HEK293T (cell line): ENCODE measurements around the gene BIRC3.

ENCODE experiments used
- CTCF ChIA-PET: fragments of 350-600 bp; formaldehyde crosslinking; extraction: SDS; loops from one replicate; lab custom pipeline; 2021; ENCODE audit warnings: antibody characterized with exemption, inconsistent platforms; lab: Yijun Ruan, JAX
- POLR2A ChIA-PET: fragments of 350-600 bp; formaldehyde crosslinking; extraction: SDS; loops from one replicate; lab custom pipeline; 2020; ENCODE audit warnings: antibody characterized with exemption, inconsistent platforms; lab: Yijun Ruan, JAX
- DNase-seq: peaks from one replicate; pipeline ENCODE4 v3.0.0; 2012; ENCODE audit warnings: mixed read lengths; ENCODE audit errors: extremely low spot score
- ARNT ChIP-seq: fragments of 450-650 bp; IDR thresholded peaks from 2 replicates; pipeline ENCODE4 v1.6.1; 2017; ENCODE audit warnings: mild to moderate bottlenecking
- BHLHE40 ChIP-seq: fragments of 450-650 bp; IDR thresholded peaks from 2 replicates; pipeline ENCODE4 v1.6.1; 2016; ENCODE audit warnings: mild to moderate bottlenecking, moderate library complexity, borderline replicate concordance
- CTBP1 ChIP-seq: fragments of 450-650 bp; IDR thresholded peaks from 2 replicates; pipeline ENCODE4 v1.6.1; 2016; ENCODE audit warnings: borderline replicate concordance
- ELF4 ChIP-seq: fragments of 450-650 bp; IDR thresholded peaks from 2 replicates; pipeline ENCODE4 v1.6.1; 2017; ENCODE audit warnings: antibody characterized with exemption
- FOXA1 ChIP-seq: fragments of 450-650 bp; IDR thresholded peaks from 2 replicates; pipeline ENCODE4 v1.6.1; 2016; ENCODE audit warnings: mild to moderate bottlenecking
- FOXK2 ChIP-seq: fragments of 450-650 bp; IDR thresholded peaks from 2 replicates; pipeline ENCODE4 v1.6.1; 2016; ENCODE audit warnings: mild to moderate bottlenecking
- FOXM1 ChIP-seq: fragments of 450-650 bp; IDR thresholded peaks from 2 replicates; pipeline ENCODE4 v1.6.1; 2017; ENCODE audit warnings: mild to moderate bottlenecking, borderline replicate concordance
- HDGF ChIP-seq: fragments of 450-650 bp; IDR thresholded peaks from 2 replicates; pipeline ENCODE4 v1.6.1; 2017; ENCODE audit warnings: antibody characterized with exemption, borderline replicate concordance
- L3MBTL2 ChIP-seq: fragments of 450-650 bp; conservative IDR thresholded peaks from 2 replicates; pipeline ENCODE4 v1.6.1; 2016; ENCODE audit warnings: mild to moderate bottlenecking
- LEF1 ChIP-seq: fragments of 450-650 bp; IDR thresholded peaks from 2 replicates; pipeline ENCODE4 v1.6.1; 2017; ENCODE audit warnings: mild to moderate bottlenecking, borderline replicate concordance
- NFRKB ChIP-seq: fragments of 450-650 bp; IDR thresholded peaks from 2 replicates; pipeline ENCODE4 v1.6.1; 2016; ENCODE audit warnings: mild to moderate bottlenecking, moderate library complexity
- PKNOX1 ChIP-seq: fragments of 450-650 bp; IDR thresholded peaks from 2 replicates; pipeline ENCODE4 v1.6.1; 2016
- SP1 ChIP-seq: fragments of 450-650 bp; IDR thresholded peaks from 2 replicates; pipeline ENCODE4 v1.6.1; 2017
- SUZ12 ChIP-seq: fragments of 450-650 bp; IDR thresholded peaks from 2 replicates; pipeline ENCODE4 v1.6.1; 2016; ENCODE audit warnings: mild to moderate bottlenecking
- TARDBP ChIP-seq: fragments of 450-650 bp; IDR thresholded peaks from 2 replicates; pipeline ENCODE4 v1.6.1; 2016
- ZNF384 ChIP-seq: fragments of 450-650 bp; IDR thresholded peaks from 2 replicates; pipeline ENCODE4 v1.6.1; 2016

BIRC3 gene

GRCh38 chr11:102383839-102384238 is 66.6 kb downstream of the BIRC3 start:
- ChIA-PET CTCF (interaction anchor here (0.6 kb wide), 1 partner anchor 219 kb away, joined by 3 read pairs; no protein-coding TSS in a partner anchor), POLR2A (no interaction called here)
- DNase-seq: no peak
- no peak for TF ChIP-seq CTBP1
- TF ChIP-seq ELF4: no peak
- no peak for TF ChIP-seq FOXK2
- no peak for TF ChIP-seq SP1
- no peak for TF ChIP-seq L3MBTL2
- no peak for TF ChIP-seq TARDBP
- no peak for TF ChIP-seq BHLHE40
- TF ChIP-seq ARNT: no peak
- TF ChIP-seq FOXM1: no peak
- TF ChIP-seq SUZ12: no peak
- no peak for TF ChIP-seq LEF1
- no peak for TF ChIP-seq NFRKB
- no peak for TF ChIP-seq ZNF384
- no peak for TF ChIP-seq HDGF

- no peak for DNase-seq
- POLR2A ChIA-PET: no interaction called here
- TF ChIP-seq NFRKB: no peak
- TF ChIP-seq TARDBP: no peak
- no peak for TF ChIP-seq FOXK2
- no peak for TF ChIP-seq ARNT
- no peak for TF ChIP-seq SP1
- no peak for TF ChIP-seq CTBP1
- no peak for TF ChIP-seq HDGF
- TF ChIP-seq SUZ12: no peak
- no peak for TF ChIP-seq BHLHE40
- TF ChIP-seq LEF1: no peak
- no peak for TF ChIP-seq ZNF384
- TF ChIP-seq ELF4: no peak
- no peak for TF ChIP-seq PKNOX1
- no peak for TF ChIP-seq FOXM1
- no peak for TF ChIP-seq FOXA1
- no peak for TF ChIP-seq L3MBTL2
- CTCF ChIA-PET: interaction anchor here (0.6 kb wide), 1 partner anchor 218 kb away, joined by 3 read pairs; no protein-coding TSS in a partner anchor
Observed at GRCh38 chr11:102384419-102385079, 67.3 kb downstream of the BIRC3 start.

DNA sequence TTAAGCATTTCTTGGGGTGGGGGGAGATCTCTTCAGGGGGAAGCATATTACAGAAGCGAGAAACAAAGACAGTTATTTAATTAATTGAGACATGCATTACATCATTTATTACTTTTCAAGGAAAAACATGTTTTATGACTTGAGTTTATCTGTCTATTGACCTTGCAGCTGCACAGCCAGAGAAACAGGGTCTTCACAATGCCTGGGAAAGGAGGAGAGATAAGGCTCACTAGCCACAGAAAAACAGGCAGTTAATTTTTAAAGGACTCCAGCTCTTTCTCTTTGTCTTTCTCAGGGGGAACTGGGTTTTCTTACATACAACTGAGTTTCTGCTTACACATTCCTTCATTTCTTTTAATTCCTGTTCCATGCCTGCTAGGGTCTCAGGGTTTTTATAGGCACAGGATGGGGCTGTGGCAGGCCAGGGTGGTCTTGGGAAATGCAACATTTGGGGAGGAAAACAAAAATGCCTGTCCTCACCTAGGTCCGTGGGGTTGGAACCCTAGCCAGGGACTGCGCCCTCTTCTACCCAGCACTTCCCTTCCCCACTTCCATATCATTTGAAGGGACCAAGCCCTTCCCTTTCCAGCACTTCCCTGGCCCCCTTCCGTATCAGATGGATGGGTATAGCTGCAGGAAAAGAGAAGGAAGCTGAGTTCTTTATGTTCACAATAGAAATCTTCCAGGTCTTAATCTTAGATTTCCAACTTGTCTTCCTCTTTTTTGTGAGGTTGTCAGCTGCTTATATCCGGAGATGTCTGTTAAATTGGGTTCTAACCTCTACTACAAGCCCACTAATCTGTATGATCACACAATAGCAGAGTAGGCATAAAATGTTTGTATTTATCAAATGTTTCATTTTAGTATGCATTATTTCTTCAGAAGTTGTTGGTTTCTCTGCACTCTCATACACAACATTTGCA is 68.1 kb downstream of the BIRC3 start:
- ChIA-PET CTCF (no interaction called here), POLR2A (no interaction called here)
- TF ChIP-seq HDGF: no peak
- no peak for DNase-seq

DNA sequence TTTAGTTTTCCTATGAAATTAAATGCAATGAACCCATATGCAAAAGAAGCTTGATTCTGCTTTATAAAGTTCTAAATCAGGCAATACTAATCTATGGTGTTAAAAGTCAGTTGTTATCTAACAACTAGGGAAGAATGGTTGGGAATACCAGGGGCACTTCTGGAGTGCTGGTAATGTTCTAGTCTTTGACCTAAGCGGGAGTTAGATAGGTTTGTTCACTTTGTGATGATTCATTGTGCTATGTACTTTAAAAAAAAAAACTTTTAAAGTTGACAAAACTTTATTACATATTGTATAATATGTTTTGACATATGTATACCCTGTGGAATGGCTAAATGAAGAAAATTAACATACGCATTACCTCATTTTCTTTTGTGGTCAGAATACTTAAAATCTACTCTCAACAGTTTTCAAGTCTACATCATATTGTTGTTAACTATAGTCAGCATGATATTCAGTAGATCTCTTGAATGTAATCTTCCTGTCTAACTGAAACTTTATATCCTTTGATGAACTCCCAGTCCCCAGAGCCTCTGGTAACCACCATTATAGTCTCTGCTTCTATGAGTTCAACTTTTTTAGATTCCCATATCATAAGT is 69.0 kb downstream of the BIRC3 start:
- ChIA-PET POLR2A (no interaction called here), CTCF (no interaction called here)
- no peak for TF ChIP-seq ZNF384
- no peak for TF ChIP-seq BHLHE40
- TF ChIP-seq FOXA1: no peak
- TF ChIP-seq HDGF: no peak
- no peak for TF ChIP-seq ARNT
- no peak for TF ChIP-seq LEF1
- no peak for TF ChIP-seq NFRKB
- no peak for TF ChIP-seq CTBP1
- TF ChIP-seq PKNOX1: no peak
- no peak for TF ChIP-seq ELF4
- TF ChIP-seq SUZ12: no peak
- TF ChIP-seq FOXK2: no peak
- no peak for TF ChIP-seq L3MBTL2
- no peak for TF ChIP-seq FOXM1
- no peak for DNase-seq

DNA sequence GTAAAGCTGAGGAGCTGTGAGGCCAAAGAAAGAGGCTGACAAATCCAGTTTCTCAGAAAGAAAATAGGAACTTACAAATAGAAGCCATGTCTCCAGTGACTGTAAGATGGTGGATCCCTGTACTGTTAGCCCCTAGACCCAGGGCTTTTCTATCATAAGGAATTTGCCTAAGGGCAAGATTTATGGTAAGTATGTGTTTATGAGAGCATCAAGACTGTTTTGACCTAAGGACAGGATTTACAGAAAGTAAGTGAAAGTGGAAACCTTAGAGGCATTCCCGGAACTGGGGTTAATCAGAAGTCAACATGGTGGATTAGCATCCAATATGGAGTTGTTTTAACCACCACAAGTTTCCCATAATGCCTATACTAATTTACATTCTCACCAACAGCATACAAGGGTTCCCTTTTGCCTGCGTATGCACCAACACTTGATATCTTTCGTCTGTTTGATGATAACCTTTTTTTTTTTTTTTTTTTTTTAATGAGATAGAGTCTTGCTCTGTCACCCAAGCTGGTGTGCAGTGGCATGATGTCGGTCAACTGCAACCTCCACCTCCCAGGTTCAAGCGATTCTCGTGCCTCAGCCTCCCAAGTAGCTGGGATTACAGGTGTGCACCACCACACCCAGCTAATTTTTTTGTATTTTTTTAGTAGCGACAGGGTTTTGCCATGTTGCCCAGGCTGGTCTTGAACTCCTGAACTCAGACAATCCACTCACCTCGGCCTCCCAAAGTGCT is 69.9 kb downstream of the BIRC3 start:
- CTCF ChIA-PET: no interaction called here

More for the DNA sequence above, 69.9 kb downstream of the BIRC3 start:
- no peak for DNase-seq
- POLR2A ChIA-PET: no interaction called here
- TF ChIP-seq ELF4 (no peak), NFRKB (no peak), LEF1 (no peak), L3MBTL2 (no peak), ZNF384 (no peak), SUZ12 (no peak), FOXM1 (no peak), FOXK2 (no peak), BHLHE40 (no peak), FOXA1 (no peak), HDGF (no peak), CTBP1 (no peak), SP1 (no peak), PKNOX1 (no peak), ARNT (no peak), TARDBP (no peak)
